Measurements from ENCODE around the gene KRTAP12-1.
"Not testable (repeated sequence)": the region's sequence is repeated elsewhere in the genome, so short reads cannot be mapped to it uniquely, and the experiment has no call there.

KRTAP12-1 gene

DNA sequence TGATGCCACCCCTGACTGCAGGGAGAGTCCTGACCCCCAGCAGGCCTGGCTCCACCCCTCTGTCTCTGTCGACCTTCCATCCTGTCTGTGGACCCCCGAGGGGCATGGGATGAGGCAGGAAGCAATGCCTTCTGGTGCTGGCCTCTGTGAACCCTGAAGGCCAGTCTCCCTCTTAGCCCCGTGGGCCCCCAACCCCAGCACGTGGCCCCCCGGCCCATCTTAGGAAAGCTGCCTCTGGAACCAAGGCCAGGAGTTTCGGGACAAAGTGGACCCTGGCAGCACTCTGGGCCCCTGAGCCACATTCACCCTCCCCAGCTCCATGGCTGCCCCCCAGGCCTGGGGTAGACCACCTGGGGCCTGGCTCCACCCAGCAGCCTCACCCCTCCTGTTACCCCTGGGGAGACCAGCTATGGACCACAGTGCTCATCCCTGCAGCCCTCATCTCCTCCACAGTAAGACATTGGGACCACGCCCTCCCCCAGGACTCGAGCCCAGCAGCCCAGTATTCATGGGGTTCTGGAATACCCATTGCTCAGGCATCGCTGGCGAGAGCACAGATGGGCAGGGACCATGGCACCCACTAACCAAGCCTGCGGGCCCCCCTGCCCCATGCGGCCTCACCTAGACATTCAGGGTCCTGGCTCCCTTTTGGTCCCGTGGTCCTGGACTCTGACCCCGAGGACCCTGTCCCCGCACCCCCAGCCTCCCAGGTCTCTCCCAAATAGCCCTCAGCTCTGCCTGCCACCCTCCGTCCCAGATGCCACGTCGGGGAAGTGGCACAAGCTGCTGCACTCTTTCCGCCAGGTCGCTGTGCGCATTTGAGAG, 43.2 kb downstream of the KRTAP12-1 start:
- DNase-seq, result not testable (repeated sequence)

DNA sequence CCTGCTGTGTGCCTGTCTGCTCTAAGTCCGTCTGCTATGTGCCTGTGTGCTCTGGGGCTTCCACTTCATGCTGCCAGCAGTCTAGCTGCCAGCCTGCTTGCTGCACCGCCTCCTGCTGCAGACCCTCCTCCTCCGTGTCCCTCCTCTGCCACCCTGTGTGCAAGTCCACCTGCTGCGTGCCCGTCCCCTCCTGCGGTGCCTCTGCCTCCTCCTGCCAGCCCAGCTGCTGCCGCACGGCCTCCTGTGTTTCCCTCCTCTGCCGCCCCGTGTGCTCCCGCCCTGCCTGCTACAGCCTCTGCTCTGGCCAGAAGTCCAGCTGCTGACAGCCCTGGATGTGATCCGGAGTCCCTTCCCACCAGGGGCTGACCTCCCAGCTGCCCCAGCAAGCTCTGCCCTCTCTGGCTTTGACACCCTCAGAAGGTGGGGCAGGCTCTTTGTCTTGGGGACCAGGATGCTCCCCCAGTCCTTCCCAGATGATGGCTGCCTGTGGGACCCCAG, 44.1 kb downstream of the KRTAP12-1 start:
- not testable (repeated sequence) for DNase-seq

DNA sequence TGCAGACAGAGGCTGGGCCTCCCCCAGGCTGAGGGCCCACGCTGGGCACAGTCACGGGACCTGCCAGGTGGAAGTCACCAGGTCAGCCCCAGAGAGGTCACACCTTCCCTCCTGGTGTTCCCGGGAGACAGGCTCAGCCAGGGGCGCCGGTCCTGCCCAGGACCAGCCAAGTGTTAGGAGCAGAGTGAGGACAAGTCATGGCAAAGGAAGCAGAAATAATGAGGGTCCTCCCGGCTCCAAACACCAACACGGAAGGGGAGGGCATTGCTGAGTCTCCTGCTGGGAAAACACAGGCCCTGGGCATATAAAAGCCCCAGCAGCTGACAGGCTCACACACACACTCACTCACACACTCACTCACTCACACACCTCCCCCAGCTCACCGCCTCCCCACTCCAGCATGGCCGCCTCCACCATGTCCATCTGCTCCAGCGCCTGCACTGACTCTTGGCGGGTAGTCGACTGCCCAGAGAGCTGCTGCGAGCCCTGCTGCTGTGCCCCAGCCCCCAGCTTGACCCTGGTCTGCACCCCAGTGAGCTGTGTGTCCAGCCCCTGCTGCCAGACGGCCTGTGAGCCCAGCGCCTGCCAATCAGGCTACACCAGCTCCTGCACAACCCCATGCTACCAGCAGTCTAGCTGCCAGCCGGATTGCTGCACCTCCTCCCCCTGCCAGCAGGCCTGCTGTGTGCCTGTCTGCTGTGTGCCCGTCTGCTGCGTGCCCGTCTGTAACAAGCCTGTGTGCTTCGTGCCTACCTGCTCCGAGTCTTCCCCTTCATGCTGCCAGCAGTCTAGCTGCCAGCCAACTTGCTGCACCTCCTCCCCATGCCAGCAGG, 44.7 kb downstream of the KRTAP12-1 start, which contains the start of gene KRTAP10-10:
KRTAP10-10 (plus strand) TSS at position 339 of the 833 bp plus-strand sequence; CDS start at position 401, 62 bp downstream.
- no peak for DNase-seq

DNA sequence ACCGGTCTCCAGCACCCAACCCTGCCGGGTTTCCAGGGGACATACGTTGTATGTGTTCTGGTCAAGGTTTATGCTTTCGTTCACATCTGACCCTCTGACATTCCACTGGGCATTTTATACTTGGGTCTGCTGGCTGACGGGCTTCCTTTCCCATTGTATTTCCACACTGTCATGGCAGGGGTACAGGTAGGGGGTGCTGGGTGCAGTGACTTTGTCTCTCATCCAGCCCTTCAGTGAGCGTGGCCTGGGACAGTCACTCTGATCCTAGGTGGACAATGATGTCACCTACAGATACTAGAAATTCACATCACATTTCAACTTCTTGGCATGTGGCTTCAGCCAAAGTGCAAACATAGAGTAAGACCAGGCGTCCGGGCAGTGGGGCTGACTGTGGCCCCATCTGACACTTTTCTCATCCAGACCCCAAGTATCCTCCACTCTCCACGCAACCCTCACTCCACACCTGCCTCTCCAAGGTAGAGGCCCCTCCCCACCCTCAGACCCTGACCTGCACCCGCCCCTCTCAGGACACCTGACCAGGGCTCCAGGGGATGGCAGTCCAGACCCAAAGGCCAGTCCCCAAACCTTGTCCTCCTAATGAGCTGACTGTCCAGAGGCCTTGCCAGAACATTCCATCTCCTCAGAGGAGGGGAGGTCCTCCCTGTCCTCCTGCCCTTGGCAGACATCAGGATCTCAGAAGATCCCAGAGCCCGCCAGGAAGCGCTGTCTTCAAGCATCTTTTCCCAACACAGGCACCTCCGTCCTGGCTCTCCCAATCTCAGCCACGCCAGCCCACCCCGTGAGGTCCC, 45.5 kb downstream of the KRTAP12-1 start:
- DNase-seq, result no peak

DNA sequence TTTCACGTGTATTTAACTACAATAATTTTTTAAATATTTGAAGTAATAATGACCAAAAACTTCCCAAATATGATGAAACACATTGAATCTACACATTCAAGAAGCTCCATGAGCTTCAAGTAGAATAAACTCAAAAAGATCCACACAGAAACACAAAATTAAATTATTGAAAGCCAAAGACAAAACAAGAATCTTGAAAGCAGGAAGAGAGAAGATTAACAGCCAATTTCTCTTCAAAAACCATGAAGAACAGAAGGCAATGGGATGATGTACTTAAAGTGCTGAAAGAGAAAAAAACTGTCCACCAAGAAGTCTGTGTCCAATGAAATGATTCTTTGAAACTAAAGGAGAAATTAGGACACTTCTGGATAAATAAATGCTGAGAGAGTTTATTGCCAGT, 49.9 kb downstream of the KRTAP12-1 start:
- no peak for DNase-seq
